PFSK-1 (cell line): ENCODE data around the gene MC1R.

Experiments
- FOXP2 ChIP-seq: optimal IDR thresholded peaks from 2 replicates; pipeline ENCODE3; 2011; ENCODE audit warnings: borderline replicate concordance, control low read depth, inconsistent platforms; ENCODE audit not compliant: insufficient read depth; ENCODE audit errors: extremely low read length, extremely low read depth
- POLR2AphosphoS5 ChIP-seq: IDR thresholded peaks from 2 replicates; pipeline ENCODE4 v1.6.1; 2012; ENCODE audit warnings: low read depth, mild to moderate bottlenecking, control low read depth, low read length, moderate library complexity
- REST ChIP-seq, 2 experiments: IDR thresholded peaks; 2 replicates each; pipeline versions ENCODE4 v1.6.1 to v1.8.0; 2011 to 2012; ENCODE audit warnings: low read depth in 2 of 2, low read length in 2 of 2, control low read depth in 1 of 2, inconsistent platforms in 1 of 2, mild to moderate bottlenecking in 1 of 2, moderate library complexity in 1 of 2; ENCODE audit not compliant: insufficient read depth in 1 of 2
- SIN3A ChIP-seq: IDR thresholded peaks from 2 replicates; pipeline ENCODE4 v1.6.1; 2012; ENCODE audit warnings: mild to moderate bottlenecking, low read length, moderate library complexity, borderline replicate concordance; ENCODE audit not compliant: insufficient read depth
- TAF1 ChIP-seq: IDR thresholded peaks from 2 replicates; pipeline ENCODE4 v1.6.1; 2012; ENCODE audit warnings: low read length, control low read depth, borderline replicate concordance; ENCODE audit not compliant: insufficient read depth

The MC1R gene

GRCh38 chr16:89958596-89958995, 39.9 kb downstream of the MC1R start:
- TF ChIP-seq TAF1 (no peak), FOXP2 (no peak), SIN3A (no peak), POLR2AphosphoS5 (no peak), REST (IDR thresholded peaks at IDR 0.05; ENCODE audit: insufficient read depth in 1 of 2, low read depth in 2 of 2, low read length in 2 of 2) (no peak)

- no peak for TF ChIP-seq TAF1
- no peak for TF ChIP-seq POLR2AphosphoS5
- no peak for TF ChIP-seq SIN3A
- no peak for TF ChIP-seq REST (IDR thresholded peaks at IDR 0.05; ENCODE audit: insufficient read depth in 1 of 2, low read depth in 2 of 2, low read length in 2 of 2)
- TF ChIP-seq FOXP2, result no peak
Observed at GRCh38 chr16:89960966-89961365, 42.3 kb downstream of the MC1R start.

- TF ChIP-seq SIN3A, result no peak
- TF ChIP-seq TAF1, result no peak
- TF ChIP-seq REST (IDR thresholded peaks at IDR 0.05; ENCODE audit: insufficient read depth in 1 of 2, low read depth in 2 of 2, low read length in 2 of 2), result no peak
- no peak for TF ChIP-seq FOXP2
- no peak for TF ChIP-seq POLR2AphosphoS5
Observed at GRCh38 chr16:89961920-89962319, 43.3 kb downstream of the MC1R start.

- TF ChIP-seq FOXP2 (no peak), POLR2AphosphoS5 (no peak)
Observed at GRCh38 chr16:89962754-89963498, 44.3 kb downstream of the MC1R start.

- TF ChIP-seq POLR2AphosphoS5, result no peak
- no peak for TF ChIP-seq REST (IDR thresholded peaks at IDR 0.05; ENCODE audit: insufficient read depth in 1 of 2, low read depth in 2 of 2, low read length in 2 of 2)
- no peak for TF ChIP-seq FOXP2
- TF ChIP-seq SIN3A, result no peak
- TF ChIP-seq TAF1, result no peak
Observed at GRCh38 chr16:89964201-89964600, 45.5 kb downstream of the MC1R start.
